HepG2 (cell line): ENCODE data around the gene ATAD1. TPM values are rescaled to one million over a fixed set of nuclear protein-coding genes. Genes with fewer than 3 reads are reported as not detected.

Source experiments
- ATAC-seq: fragments of 200-7000 bp; cut with Tn5 transposase; 3 replicates; pipeline ENCODE4 v1.9.1; 2020; ENCODE audit warnings: mild to moderate bottlenecking, moderate library complexity
- BruUV-seq: library from RNA; stranded (reverse); fragments of 400-500 nt; replicated peaks from 2 replicates; lab custom pipeline; 2021; lab: Mats Ljungman, UMichigan
- CTCF ChIA-PET: fragments of 300-600 bp; formaldehyde crosslinking; extraction: SDS; loops from one replicate; lab custom pipeline; 2021; ENCODE audit warnings: low total read pairs, inconsistent platforms, low intra/inter-chr PET ratio; lab: Yijun Ruan, JAX
- POLR2A ChIA-PET: fragments of 350-600 bp; sonication (Branson Sonifier 250); formaldehyde crosslinking; loops from one replicate; lab custom pipeline; 2020; ENCODE audit warnings: antibody characterized with exemption, inconsistent platforms; lab: Yijun Ruan, JAX
- DNase-seq: peaks from one replicate; pipeline ENCODE4 v3.0.0-alpha.2; 2015; ENCODE audit warnings: low spot score
- FAIRE-seq: peaks from 3 replicates; lab custom pipeline; 2011; peaks lifted over from hg19 to GRCh38; lab: Jason Lieb, UNC
- H2AFZ ChIP-seq: one replicate; pipeline ENCODE4 v1.6.1; 2011; ENCODE audit warnings: low read length, inconsistent platforms
- H3K27ac ChIP-seq: fragments of 300-600 bp; 3 replicates; pipeline ENCODE4 v1.8.0; 2011; ENCODE audit warnings: mixed run types, mild to moderate bottlenecking, mixed read lengths, low read length, inconsistent platforms; ENCODE audit not compliant: insufficient read depth; ENCODE audit errors: extremely low read length
- H3K27me3 ChIP-seq, 2 experiments: fragments of 200-600 bp in 1 of 2; 2 replicates in 1 of 2; 3 replicates in 1 of 2; pipeline versions ENCODE4 v1.6.0 to v1.8.0; 2011; ENCODE audit warnings: low read length in 2 of 2, mild to moderate bottlenecking in 2 of 2, moderate library complexity in 2 of 2, inconsistent platforms in 1 of 2; ENCODE audit not compliant: insufficient read depth in 2 of 2, control insufficient read depth in 1 of 2
- H3K36me3 ChIP-seq, 2 experiments: fragments of 200-600 bp in 1 of 2; replicated peaks in 1 of 2; 2 replicates in 1 of 2; 3 replicates in 1 of 2; pipeline versions ENCODE4 v1.5.1 to v1.8.0; 2011; ENCODE audit warnings: low read length in 2 of 2, inconsistent platforms in 1 of 2; ENCODE audit not compliant: insufficient read depth in 2 of 2, control insufficient read depth in 1 of 2
- H3K4me1 ChIP-seq: 2 replicates; pipeline ENCODE4 v1.5.1; 2012; ENCODE audit warnings: low read length, inconsistent platforms; ENCODE audit not compliant: insufficient read depth
- H3K4me2 ChIP-seq: 2 replicates; pipeline ENCODE4 v1.6.0; 2011; ENCODE audit warnings: low read depth, low read length, inconsistent platforms
- H3K4me3 ChIP-seq, 3 experiments: fragments of 200-600 bp in 1 of 3; sonication (generic), shearing (Covaris generic) in 1 of 3; replicated peaks in 1 of 3; 2 replicates each; pipeline ENCODE4 v1.5.1; 2011 to 2016; ENCODE audit warnings: low read length in 3 of 3, inconsistent platforms in 2 of 3, low read depth in 2 of 3, mild to moderate bottlenecking in 2 of 3, control low read depth in 1 of 3, mixed read lengths in 1 of 3; ENCODE audit not compliant: insufficient read depth in 1 of 3
- H3K79me2 ChIP-seq: one replicate; pipeline ENCODE4 v1.6.1; 2011; ENCODE audit warnings: low read length, inconsistent platforms; ENCODE audit not compliant: insufficient read depth
- H3K9ac ChIP-seq: 2 replicates; pipeline ENCODE4 v1.6.0; 2011; ENCODE audit warnings: mild to moderate bottlenecking, low read depth, low read length, inconsistent platforms; ENCODE audit not compliant: insufficient read depth
- H3K9me3 ChIP-seq: 2 replicates; pipeline ENCODE4 v1.5.1; 2012; ENCODE audit warnings: mild to moderate bottlenecking, low read length
- H4K20me1 ChIP-seq: 2 replicates; pipeline ENCODE4 v1.6.0; 2011; ENCODE audit warnings: inconsistent platforms, mild to moderate bottlenecking, low read length, moderate library complexity; ENCODE audit not compliant: insufficient read depth
- ZNF224 ChIP-seq: sonication (generic); formaldehyde crosslinking; IDR thresholded peaks from 2 replicates; pipeline ENCODE4 v1.5.0; 2020; ENCODE audit warnings: mild to moderate bottlenecking, missing genetic modification reagents
- ZSCAN12 ChIP-seq: sonication (generic); formaldehyde crosslinking; IDR thresholded peaks from 2 replicates; pipeline ENCODE4 v1.9.0; 2021; ENCODE audit warnings: mild to moderate bottlenecking, missing genetic modification reagents
- WGBS: methylation state at CpG from one replicate; pipeline ENCODE4 v1.1.6; 2017; ENCODE audit warnings: low lambda C conversion rate; 5-methylcytosine and 5-hydroxymethylcytosine counted together
- in situ Hi-C: cut with HindIII; loops from 2 replicates; pipeline ENCODE4 v1.10.0; 2017; ENCODE audit warnings: low pct_unique_long_range_greater_than_20kb; ENCODE audit not compliant: extremely low pct_ligation_motif_present
- intact Hi-C: fragments of 100-400 bp; cut with micrococcal nuclease; formaldehyde crosslinking; loops from one replicate; pipeline ENCODE4 v1.10.0; 2022; ENCODE audit not compliant: unreplicated experiment
- polyA plus RNA-seq, 8 experiments: library from polyadenylated mRNA; depleted of rRNA in 3 of 8; stranded (reverse) in 7 of 8; unstranded in 1 of 8; fragments of >200 nt; fragmentation: Illumina TruSeq in 4 of 8; extraction: Trizol in 4 of 8; gene quantifications; 2 replicates each; pipeline versions ENCODE4 v1.2.1 to v1.2.3, GENCODE V29; 2011 to 2016; ENCODE audit warnings: low read depth in 4 of 8, missing spikeins in 1 of 8, mixed read lengths in 1 of 8; ENCODE audit not compliant: insufficient read depth in 1 of 8
- total RNA-seq, 5 experiments: library from RNA; depleted of rRNA; stranded (reverse); fragments of >200 nt; fragmentation: Illumina TruSeq; extraction: Trizol; gene quantifications; 2 replicates each; pipeline ENCODE4 v1.2.3, GENCODE V29; 2016; ENCODE audit warnings: low read depth in 1 of 5
- TF ChIP-seq, protein P1 (sequence below): sonication (generic); formaldehyde crosslinking; IDR thresholded peaks from 2 replicates; pipeline ENCODE4 v1.4.0; 2020; ENCODE audit warnings: mild to moderate bottlenecking, missing genetic modification reagents
- TF ChIP-seq, protein P2 (sequence below): sonication (generic); formaldehyde crosslinking; IDR thresholded peaks from 2 replicates; pipeline ENCODE4 v1.4.0; 2020; ENCODE audit warnings: low read depth, mild to moderate bottlenecking, missing genetic modification reagents

The ATAD1 gene
- total and polyA plus RNA-seq, 2 of the 13 experiments (the other 11 are each of a cell fraction or from before 2014, with no cell fraction given), result 14.9 to 28.2 TPM

DNA sequence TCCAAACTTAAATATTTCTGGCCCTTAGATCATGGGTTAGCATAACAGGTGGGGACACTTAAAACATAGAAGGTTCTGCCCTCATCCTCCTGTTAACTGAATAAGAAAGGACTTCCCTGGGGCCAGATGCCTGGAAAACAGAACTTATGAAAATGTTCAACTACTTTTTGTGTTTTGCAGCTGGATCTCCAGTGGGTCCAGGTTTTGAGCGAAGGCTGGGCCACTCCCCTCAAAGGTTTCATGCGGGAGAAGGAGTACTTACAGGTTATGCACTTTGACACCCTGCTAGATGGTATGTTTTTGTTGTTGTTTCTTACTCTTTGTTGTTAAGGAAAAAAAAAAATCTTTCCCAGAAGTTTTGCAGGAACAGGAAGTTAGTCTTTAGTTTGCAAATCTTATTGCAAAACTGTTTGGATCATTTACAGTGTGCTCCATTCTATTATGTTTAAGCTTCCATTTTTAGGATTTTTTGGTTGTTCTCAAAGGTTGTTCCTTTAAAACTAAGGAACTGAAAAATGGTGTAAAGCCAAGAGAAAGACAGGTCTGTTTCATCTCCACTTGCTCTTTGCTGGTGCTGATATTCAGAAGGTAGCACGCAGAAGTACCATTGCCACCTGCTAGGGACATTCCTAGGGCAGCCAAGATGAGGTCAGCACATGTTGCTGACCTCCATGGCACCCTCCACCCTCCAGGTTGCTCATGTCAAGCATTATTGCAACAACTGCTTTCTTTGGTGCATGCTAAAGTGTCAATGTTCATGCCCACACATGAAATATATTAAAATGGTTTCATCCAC, 102.3 kb downstream of the ATAD1 start:
- H3K79me2 ChIP-seq, result no peaks in the 10 kb centered on the region
- CTCF ChIA-PET, result no interaction called here
- H3K4me1 ChIP-seq, result peaks cover 13% of the 10 kb centered on the region
- no TSS peak for BruUV-seq
- WGBS, result 66% methylated on average over 3 of the region's 3 CpGs
- in situ Hi-C loops (no loop called here), intact Hi-C loops (no loop called here)
- DNase-seq, result no peak
- H3K36me3 ChIP-seq, result no peaks in the 10 kb centered on the region
- no peak overlapping the region for H3K9ac ChIP-seq
- no peak for ATAC-seq
- FAIRE-seq, result no peak
- POLR2A ChIA-PET, result no interaction called here
- H3K27ac ChIP-seq, result no peak overlapping the region
- H3K4me3 ChIP-seq, result no peak overlapping the region
- TF ChIP-seq ZSCAN12 (CRISPR knock-in tag) (no peak), ZNF224 (CRISPR knock-in tag) (no peak)
- TF ChIP-seq, protein P1, sequence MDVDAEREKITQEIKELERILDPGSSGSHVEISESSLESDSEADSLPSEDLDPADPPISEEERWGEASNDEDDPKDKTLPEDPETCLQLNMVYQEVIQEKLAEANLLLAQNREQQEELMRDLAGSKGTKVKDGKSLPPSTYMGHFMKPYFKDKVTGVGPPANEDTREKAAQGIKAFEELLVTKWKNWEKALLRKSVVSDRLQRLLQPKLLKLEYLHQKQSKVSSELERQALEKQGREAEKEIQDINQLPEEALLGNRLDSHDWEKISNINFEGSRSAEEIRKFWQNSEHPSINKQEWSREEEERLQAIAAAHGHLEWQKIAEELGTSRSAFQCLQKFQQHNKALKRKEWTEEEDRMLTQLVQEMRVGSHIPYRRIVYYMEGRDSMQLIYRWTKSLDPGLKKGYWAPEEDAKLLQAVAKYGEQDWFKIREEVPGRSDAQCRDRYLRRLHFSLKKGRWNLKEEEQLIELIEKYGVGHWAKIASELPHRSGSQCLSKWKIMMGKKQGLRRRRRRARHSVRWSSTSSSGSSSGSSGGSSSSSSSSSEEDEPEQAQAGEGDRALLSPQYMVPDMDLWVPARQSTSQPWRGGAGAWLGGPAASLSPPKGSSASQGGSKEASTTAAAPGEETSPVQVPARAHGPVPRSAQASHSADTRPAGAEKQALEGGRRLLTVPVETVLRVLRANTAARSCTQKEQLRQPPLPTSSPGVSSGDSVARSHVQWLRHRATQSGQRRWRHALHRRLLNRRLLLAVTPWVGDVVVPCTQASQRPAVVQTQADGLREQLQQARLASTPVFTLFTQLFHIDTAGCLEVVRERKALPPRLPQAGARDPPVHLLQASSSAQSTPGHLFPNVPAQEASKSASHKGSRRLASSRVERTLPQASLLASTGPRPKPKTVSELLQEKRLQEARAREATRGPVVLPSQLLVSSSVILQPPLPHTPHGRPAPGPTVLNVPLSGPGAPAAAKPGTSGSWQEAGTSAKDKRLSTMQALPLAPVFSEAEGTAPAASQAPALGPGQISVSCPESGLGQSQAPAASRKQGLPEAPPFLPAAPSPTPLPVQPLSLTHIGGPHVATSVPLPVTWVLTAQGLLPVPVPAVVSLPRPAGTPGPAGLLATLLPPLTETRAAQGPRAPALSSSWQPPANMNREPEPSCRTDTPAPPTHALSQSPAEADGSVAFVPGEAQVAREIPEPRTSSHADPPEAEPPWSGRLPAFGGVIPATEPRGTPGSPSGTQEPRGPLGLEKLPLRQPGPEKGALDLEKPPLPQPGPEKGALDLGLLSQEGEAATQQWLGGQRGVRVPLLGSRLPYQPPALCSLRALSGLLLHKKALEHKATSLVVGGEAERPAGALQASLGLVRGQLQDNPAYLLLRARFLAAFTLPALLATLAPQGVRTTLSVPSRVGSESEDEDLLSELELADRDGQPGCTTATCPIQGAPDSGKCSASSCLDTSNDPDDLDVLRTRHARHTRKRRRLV, result no peak
- TF ChIP-seq, protein P2, sequence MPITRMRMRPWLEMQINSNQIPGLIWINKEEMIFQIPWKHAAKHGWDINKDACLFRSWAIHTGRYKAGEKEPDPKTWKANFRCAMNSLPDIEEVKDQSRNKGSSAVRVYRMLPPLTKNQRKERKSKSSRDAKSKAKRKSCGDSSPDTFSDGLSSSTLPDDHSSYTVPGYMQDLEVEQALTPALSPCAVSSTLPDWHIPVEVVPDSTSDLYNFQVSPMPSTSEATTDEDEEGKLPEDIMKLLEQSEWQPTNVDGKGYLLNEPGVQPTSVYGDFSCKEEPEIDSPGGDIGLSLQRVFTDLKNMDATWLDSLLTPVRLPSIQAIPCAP (CRISPR knock-in tag), result no peak
- no peak overlapping the region for H3K4me2 ChIP-seq
- no peaks in the 10 kb centered on the region for H4K20me1 ChIP-seq
- peaks cover 0 to 4% of the 10 kb centered on the region in 2 experiments; a peak in 1 of 5 replicates for H3K27me3 ChIP-seq
- no peaks in the 10 kb centered on the region for H3K9me3 ChIP-seq
- H2AFZ ChIP-seq, result no peak overlapping the region
